Mesendoderm (in vitro differentiated cells): ENCODE measurements around the gene KLHL42.

Experiments used
- DNase-seq: peaks from one replicate; pipeline ENCODE4 v3.0.0; 2013
- H2AK5ac ChIP-seq: 2 replicates; pipeline ENCODE4 v1.6.1; 2013; ENCODE audit warnings: low read length, inconsistent platforms
- H2BK120ac ChIP-seq: 2 replicates; pipeline ENCODE4 v1.6.1; 2013; ENCODE audit warnings: low read depth, mild to moderate bottlenecking, low read length, moderate library complexity, mixed read lengths
- H2BK15ac ChIP-seq: replicated peaks from 2 replicates; pipeline ENCODE4 v1.6.1; 2013; ENCODE audit warnings: low read depth, mild to moderate bottlenecking, moderate library complexity
- H2BK5ac ChIP-seq: 2 replicates; pipeline ENCODE4 v1.6.1; 2013; ENCODE audit warnings: low read length, inconsistent platforms
- H3K18ac ChIP-seq: 2 replicates; pipeline ENCODE4 v1.6.1; 2013; ENCODE audit warnings: mild to moderate bottlenecking, low read length, mixed read lengths
- H3K23ac ChIP-seq: one replicate; pipeline ENCODE4 v1.6.1; 2013; ENCODE audit warnings: low read length
- H3K27ac ChIP-seq: 2 replicates; pipeline ENCODE4 v1.5.1; 2013; ENCODE audit warnings: low read depth, mild to moderate bottlenecking, inconsistent platforms, low read length, moderate library complexity
- H3K27me3 ChIP-seq: 2 replicates; pipeline ENCODE4 v1.6.1; 2013; ENCODE audit warnings: low read length, control low read depth, mild to moderate bottlenecking, inconsistent platforms; ENCODE audit not compliant: insufficient read depth, poor library complexity
- H3K36me3 ChIP-seq: 2 replicates; pipeline ENCODE4 v1.6.1; 2013; ENCODE audit warnings: low read length, inconsistent platforms; ENCODE audit not compliant: control insufficient read depth, insufficient read depth
- H3K4ac ChIP-seq: one replicate; pipeline ENCODE4 v1.6.1; 2013; ENCODE audit warnings: low read depth, mild to moderate bottlenecking, low read length, moderate library complexity
- H3K4me1 ChIP-seq: 2 replicates; pipeline ENCODE4 v1.6.1; 2013; ENCODE audit warnings: low read depth, low read length, inconsistent platforms; ENCODE audit not compliant: control insufficient read depth
- H3K4me2 ChIP-seq: 2 replicates; pipeline ENCODE4 v1.6.1; 2013; ENCODE audit warnings: low read length
- H3K4me3 ChIP-seq: 2 replicates; pipeline ENCODE4 v1.5.1; 2013; ENCODE audit warnings: mild to moderate bottlenecking, low read length
- H3K56ac ChIP-seq: one replicate; pipeline ENCODE4 v1.6.1; 2013; ENCODE audit warnings: low read length
- H3K79me1 ChIP-seq: 2 replicates; pipeline ENCODE4 v1.6.1; 2013; ENCODE audit warnings: low read length, inconsistent platforms
- H3K79me2 ChIP-seq: 2 replicates; pipeline ENCODE4 v1.6.1; 2013; ENCODE audit warnings: mild to moderate bottlenecking, low read length; ENCODE audit not compliant: control insufficient read depth, insufficient read depth
- H3K9ac ChIP-seq: 2 replicates; pipeline ENCODE4 v1.6.1; 2013; ENCODE audit warnings: low read length, inconsistent platforms
- H4K5ac ChIP-seq: one replicate; pipeline ENCODE4 v1.6.1; 2013; ENCODE audit warnings: low read length
- H4K8ac ChIP-seq: one replicate; pipeline ENCODE4 v1.6.1; 2013; ENCODE audit warnings: low read depth, mild to moderate bottlenecking, control low read depth, low read length, moderate library complexity
- WGBS: extraction: QIAGEN DNeasy Blood & Tissue Kit; methylation state at CpG from one replicate; pipeline ENCODE4 v1.1.7; 2013; ENCODE audit warnings: low lambda C conversion rate, missing lambda C conversion rate; ENCODE audit not compliant: insufficient coverage; ENCODE audit errors: extremely low coverage; 5-methylcytosine and 5-hydroxymethylcytosine counted together

KLHL42 gene

GRCh38 chr12:27826076-27826475, 46.0 kb downstream of the KLHL42 start:
- Histone ChIP-seq H3K27me3 (no peaks in the 10 kb centered on the region), H3K23ac (no peak overlapping the region), H3K4me2 (no peak overlapping the region), H3K36me3 (no peaks in the 10 kb centered on the region), H3K27ac (no peak overlapping the region), H2BK120ac (no peak overlapping the region), H3K18ac (no peak overlapping the region), H4K5ac (no peak overlapping the region), H3K79me2 (no peaks in the 10 kb centered on the region), H3K9ac (no peak overlapping the region), H4K8ac (no peak overlapping the region), H2BK15ac (no peak overlapping the region), H3K4ac (no peak overlapping the region), H2BK5ac (no peak overlapping the region), H3K79me1 (no peaks in the 10 kb centered on the region), H3K4me3 (no peak overlapping the region), H3K4me1 (no peaks in the 10 kb centered on the region), H3K56ac (no peak overlapping the region), H2AK5ac (no peak overlapping the region)
- DNase-seq: no peak
- no CpG with 5 or more reads among the region's 1 CpG for WGBS

- H2BK5ac ChIP-seq: no peak overlapping the region
- no peak overlapping the region for H3K23ac ChIP-seq
- no peak overlapping the region for H4K5ac ChIP-seq
- no peak overlapping the region for H2AK5ac ChIP-seq
- no peak overlapping the region for H4K8ac ChIP-seq
- H3K27ac ChIP-seq: no peak overlapping the region
- no peaks in the 10 kb centered on the region for H3K27me3 ChIP-seq
- WGBS: no CpG with 5 or more reads among the region's 3 CpGs
- H3K36me3 ChIP-seq: no peaks in the 10 kb centered on the region
- no peak overlapping the region for H3K9ac ChIP-seq
- no peak overlapping the region for H3K56ac ChIP-seq
- H3K79me1 ChIP-seq: no peaks in the 10 kb centered on the region
- H3K4me3 ChIP-seq: no peak overlapping the region
- H3K4me2 ChIP-seq: no peak overlapping the region
- no peak overlapping the region for H3K4ac ChIP-seq
- H3K79me2 ChIP-seq: no peaks in the 10 kb centered on the region
- H3K18ac ChIP-seq: no peak overlapping the region
- DNase-seq: no peak
- H2BK120ac ChIP-seq: no peak overlapping the region
- H2BK15ac ChIP-seq: no peak overlapping the region
- H3K4me1 ChIP-seq: peaks cover 5% of the 10 kb centered on the region
These were observed 48.2 kb downstream of the KLHL42 start for GRCh38 chr12:27828196-27828595.

GRCh38 chr12:27838543-27839185, 58.6 kb downstream of the KLHL42 start:
- no peak overlapping the region for H3K9ac ChIP-seq
- no peak overlapping the region for H2BK120ac ChIP-seq
- no peaks in the 10 kb centered on the region for H3K36me3 ChIP-seq
- H3K27ac ChIP-seq: no peak overlapping the region
- no peak overlapping the region for H3K56ac ChIP-seq
- no peak overlapping the region for H2BK15ac ChIP-seq
- no CpG with 5 or more reads among the region's 2 CpGs for WGBS
- H3K4me1 ChIP-seq: no peaks in the 10 kb centered on the region
- H3K4me3 ChIP-seq: no peak overlapping the region
- H4K8ac ChIP-seq: no peak overlapping the region
- no peak overlapping the region for H3K23ac ChIP-seq
- H3K18ac ChIP-seq: no peak overlapping the region
- H2AK5ac ChIP-seq: no peak overlapping the region
- no peak overlapping the region for H2BK5ac ChIP-seq
- no peak overlapping the region for H3K4me2 ChIP-seq
- no peak for DNase-seq
- no peak overlapping the region for H4K5ac ChIP-seq
- no peaks in the 10 kb centered on the region for H3K79me2 ChIP-seq
- no peaks in the 10 kb centered on the region for H3K27me3 ChIP-seq
- no peaks in the 10 kb centered on the region for H3K79me1 ChIP-seq
- no peak overlapping the region for H3K4ac ChIP-seq

DNA sequence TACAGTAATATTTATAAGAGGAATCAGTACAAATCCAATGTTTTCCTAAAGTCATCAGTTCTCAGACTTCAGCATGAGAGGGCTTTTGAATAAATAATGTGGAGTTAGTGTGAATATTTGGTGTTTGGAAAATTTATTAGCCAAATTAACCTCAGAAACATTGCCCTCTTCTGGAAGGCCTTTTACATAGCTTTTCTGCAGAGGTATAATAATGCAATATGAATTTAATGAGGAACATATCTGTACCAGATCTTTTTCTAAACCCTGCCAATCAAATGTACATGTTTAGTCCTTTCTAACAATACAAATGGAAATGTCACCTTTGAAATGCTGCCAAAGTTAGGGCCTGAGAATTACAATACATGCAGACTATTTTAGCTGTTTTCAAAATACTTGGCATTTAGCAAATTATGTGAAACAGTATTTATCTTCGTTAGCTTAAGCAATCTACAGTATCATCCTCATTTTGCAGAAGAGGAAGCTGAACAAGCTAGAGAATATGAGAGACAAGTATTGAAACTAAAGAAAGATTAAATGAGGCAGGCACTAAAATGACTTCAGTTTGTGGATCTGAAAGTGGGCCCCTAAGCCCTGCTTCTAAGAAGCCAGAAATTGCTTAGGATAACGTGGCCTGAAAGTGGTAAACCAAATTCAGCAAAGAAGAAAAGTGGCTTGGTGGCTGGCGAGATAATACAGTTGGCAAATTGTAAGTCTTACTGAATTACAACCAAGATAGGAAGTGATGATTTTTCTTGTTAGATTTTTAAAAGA, 60.4 kb downstream of the KLHL42 start:
- Histone ChIP-seq H3K36me3 (no peaks in the 10 kb centered on the region), H4K8ac (no peak overlapping the region), H3K79me2 (no peaks in the 10 kb centered on the region), H2BK5ac (no peak overlapping the region), H3K4me3 (no peak overlapping the region), H4K5ac (no peak overlapping the region), H2BK15ac (no peak overlapping the region), H3K4me2 (no peak overlapping the region), H3K23ac (no peak overlapping the region), H3K27me3 (no peaks in the 10 kb centered on the region), H3K9ac (no peak overlapping the region), H3K79me1 (no peaks in the 10 kb centered on the region), H3K18ac (no peak overlapping the region), H3K27ac (no peak overlapping the region), H2BK120ac (no peak overlapping the region), H3K4ac (no peak overlapping the region), H3K56ac (no peak overlapping the region), H2AK5ac (no peak overlapping the region), H3K4me1 (no peaks in the 10 kb centered on the region)
- no CpG with 5 or more reads among the region's 3 CpGs for WGBS
- no peak for DNase-seq

- no peak overlapping the region for H4K8ac ChIP-seq
- no peaks in the 10 kb centered on the region for H3K27me3 ChIP-seq
- H2BK15ac ChIP-seq: no peak overlapping the region
- H3K4me3 ChIP-seq: no peak overlapping the region
- H2BK120ac ChIP-seq: no peak overlapping the region
- H3K9ac ChIP-seq: no peak overlapping the region
- WGBS: no CpG with 5 or more reads among the region's 5 CpGs
- H3K56ac ChIP-seq: no peak overlapping the region
- no peak overlapping the region for H3K18ac ChIP-seq
- no peak overlapping the region for H2BK5ac ChIP-seq
- no peak overlapping the region for H3K27ac ChIP-seq
- H3K23ac ChIP-seq: no peak overlapping the region
- DNase-seq: no peak
- no peaks in the 10 kb centered on the region for H3K79me2 ChIP-seq
- no peak overlapping the region for H3K4me2 ChIP-seq
- no peak overlapping the region for H3K4ac ChIP-seq
- no peaks in the 10 kb centered on the region for H3K4me1 ChIP-seq
- no peak overlapping the region for H4K5ac ChIP-seq
- H3K79me1 ChIP-seq: no peaks in the 10 kb centered on the region
- no peak overlapping the region for H2AK5ac ChIP-seq
- no peaks in the 10 kb centered on the region for H3K36me3 ChIP-seq
These were observed 61.4 kb downstream of the KLHL42 start for GRCh38 chr12:27841392-27841882.
